Measurements from ENCODE around the gene KCNN4.
"Not testable (repeated sequence)": the region's sequence is repeated elsewhere in the genome, so short reads cannot be mapped to it uniquely, and the experiment has no call there.

The KCNN4 gene

GRCh38 chr19:43818500-43818899, 37.7 kb upstream of the KCNN4 start:
- intact Hi-C loops (cut with DNase I; ENCODE audit: low total_unique reads): no loop called here
- Histone ChIP-seq H3K27me3 (peaks cover 0 to 15% of the 10 kb centered on the region in 2 donors), H3K9me3 (no peaks in the 10 kb centered on the region), H3K27ac (no peak overlapping the region), H3K4me1 (peaks cover 0 to 9% (median 0%) of the 10 kb centered on the region in 4 donors), H3K36me3 (no peaks in the 10 kb centered on the region), H3K4me3 (no peak overlapping the region)
- no peak for TF ChIP-seq CTCF (IDR thresholded peaks at IDR 0.05)
- DNase-seq: no peak

- H3K4me1 ChIP-seq; H3K27ac ChIP-seq; H3K36me3 ChIP-seq; DNase-seq; intact Hi-C loops (cut with DNase I; ENCODE audit: low total_unique reads); H3K9me3 ChIP-seq; H3K4me3 ChIP-seq: not testable (repeated sequence)
- H3K27me3 ChIP-seq: peaks cover 0 to 18% of the 10 kb centered on the region in 2 donors
Measured at GRCh38 chr19:43817454-43817853, 36.7 kb upstream of the KCNN4 start.

- Histone ChIP-seq H3K27ac (no peak overlapping the region), H3K27me3 (peaks cover 0 to 13% of the 10 kb centered on the region in 2 donors), H3K4me1 (no peaks in the 10 kb centered on the region), H3K36me3 (no peaks in the 10 kb centered on the region), H3K4me3 (no peak overlapping the region), H3K9me3 (no peaks in the 10 kb centered on the region)
- intact Hi-C loops (cut with DNase I; ENCODE audit: low total_unique reads): no loop called here
- TF ChIP-seq CTCF (IDR thresholded peaks at IDR 0.05): no peak
- no peak for DNase-seq
Measured at GRCh38 chr19:43814663-43815352, 34.0 kb upstream of the KCNN4 start.

- no peak for TF ChIP-seq CTCF (IDR thresholded peaks at IDR 0.05)
- no peaks in the 10 kb centered on the region for H3K9me3 ChIP-seq
- no peak overlapping the region for H3K27ac ChIP-seq
- intact Hi-C loops (cut with DNase I; ENCODE audit: low total_unique reads): no loop called here
- no peaks in the 10 kb centered on the region for H3K36me3 ChIP-seq
- no peak overlapping the region for H3K4me3 ChIP-seq
- peaks cover 0 to 10% of the 10 kb centered on the region in 2 donors for H3K27me3 ChIP-seq
- DNase-seq: no peak
- H3K4me1 ChIP-seq: no peaks in the 10 kb centered on the region
Measured at GRCh38 chr19:43812688-43813087, 31.9 kb upstream of the KCNN4 start.

- Histone ChIP-seq H3K4me1 (no peaks in the 10 kb centered on the region), H3K27me3 (peaks cover 0 to 12% of the 10 kb centered on the region in 2 donors), H3K4me3 (no peak overlapping the region), H3K9me3 (no peaks in the 10 kb centered on the region), H3K36me3 (no peaks in the 10 kb centered on the region), H3K27ac (no peak overlapping the region)
- intact Hi-C loops (cut with DNase I; ENCODE audit: low total_unique reads): no loop called here
- DNase-seq: no peak
- no peak for TF ChIP-seq CTCF (IDR thresholded peaks at IDR 0.05)
Measured at GRCh38 chr19:43812259-43812658, 31.5 kb upstream of the KCNN4 start.

- no peak for DNase-seq
- no peak overlapping the region for H3K27ac ChIP-seq
- H3K27me3 ChIP-seq: peaks cover 0 to 12% of the 10 kb centered on the region in 2 donors
- H3K4me3 ChIP-seq: no peak overlapping the region
- no peaks in the 10 kb centered on the region for H3K9me3 ChIP-seq
- intact Hi-C loops (cut with DNase I; ENCODE audit: low total_unique reads): no loop called here
- no peaks in the 10 kb centered on the region for H3K36me3 ChIP-seq
- TF ChIP-seq CTCF (IDR thresholded peaks at IDR 0.05): no peak
- H3K4me1 ChIP-seq: no peaks in the 10 kb centered on the region
Measured at GRCh38 chr19:43811837-43812236, 31.1 kb upstream of the KCNN4 start.

All from tibial artery (tissue), 4 donors.